K562 (cell line): ENCODE measurements around the gene REM2. TPM values are rescaled to one million over a fixed set of nuclear protein-coding genes. Genes with fewer than 3 reads are reported as not detected.

Experiments
- BCOR ChIP-seq: fragments of 450-650 bp; IDR thresholded peaks from 2 replicates; pipeline ENCODE4 v1.6.1; 2016
- CHD4 ChIP-seq: fragments of 200-600 bp; sonication (generic); IDR thresholded peaks from 3 replicates; pipeline ENCODE4 v1.6.1; 2012; ENCODE audit warnings: low read depth, mild to moderate bottlenecking, mixed read lengths, low read length, inconsistent platforms; ENCODE audit not compliant: insufficient read depth, insufficient replicate concordance, poor library complexity, severe bottlenecking
- CXXC5 ChIP-seq: fragments of 250-450 bp; sonication (Bioruptor Pico); IDR thresholded peaks from 2 replicates; pipeline ENCODE4 v1.8.0; 2022; ENCODE audit warnings: inconsistent platforms, mild to moderate bottlenecking, moderate library complexity
- E2F8 ChIP-seq: fragments of 450-650 bp; IDR thresholded peaks from 2 replicates; pipeline ENCODE4 v1.7.1; 2018; ENCODE audit warnings: mild to moderate bottlenecking, low read depth; ENCODE audit not compliant: partially characterized antibody
- ELF2 ChIP-seq: fragments of 250-450 bp; sonication (Bioruptor Pico); IDR thresholded peaks from 2 replicates; pipeline ENCODE4 v1.5.0; 2021; ENCODE audit warnings: mild to moderate bottlenecking
- ERF ChIP-seq: fragments of 450-650 bp; formaldehyde crosslinking; IDR thresholded peaks from 2 replicates; pipeline ENCODE4 v1.4.0; 2020; ENCODE audit warnings: mild to moderate bottlenecking, mixed read lengths
- ETV6 ChIP-seq, 3 experiments: fragments of 150-350 bp in 1 of 3; sonication (generic) in 1 of 3; formaldehyde crosslinking in 1 of 3; IDR thresholded peaks; 2 replicates each; pipeline versions ENCODE4 v1.6.1 to v1.8.0; 2014 to 2022; ENCODE audit warnings: borderline replicate concordance in 2 of 3, low read depth in 2 of 3, antibody characterized with exemption in 1 of 3, low read length in 1 of 3, mild to moderate bottlenecking in 1 of 3, missing genetic modification reagents in 1 of 3
- FOXK2 ChIP-seq, 2 experiments: fragments of 450-650 bp; IDR thresholded peaks in 1 of 2; conservative IDR thresholded peaks in 1 of 2; 2 replicates each; pipeline ENCODE4 v1.6.1; 2016; ENCODE audit warnings: low read depth in 2 of 2, mild to moderate bottlenecking in 1 of 2
- GATAD2B ChIP-seq: fragments of 450-650 bp; IDR thresholded peaks from 2 replicates; pipeline ENCODE4 v1.6.1; 2017; ENCODE audit warnings: mild to moderate bottlenecking, borderline replicate concordance
- NEUROD1 ChIP-seq: fragments of 150-350 bp; IDR thresholded peaks from 2 replicates; pipeline ENCODE4 v1.6.1; 2014; ENCODE audit warnings: borderline replicate concordance, low read length, low read depth; ENCODE audit not compliant: partially characterized antibody
- SOX6 ChIP-seq: fragments of 450-650 bp; IDR thresholded peaks from 2 replicates; pipeline ENCODE4 v1.6.1; 2014; ENCODE audit warnings: mild to moderate bottlenecking
- TAL1 ChIP-seq: fragments of 450-650 bp; IDR thresholded peaks from 2 replicates; pipeline ENCODE4 v1.6.1; 2016; ENCODE audit warnings: mild to moderate bottlenecking
- TGIF2 ChIP-seq: sonication (generic); formaldehyde crosslinking; IDR thresholded peaks from 2 replicates; pipeline ENCODE4 v1.8.1; 2022; ENCODE audit warnings: mild to moderate bottlenecking, missing genetic modification reagents, moderate library complexity
- THRAP3 ChIP-seq: fragments of 450-650 bp; IDR thresholded peaks from 2 replicates; pipeline ENCODE4 v1.6.1; 2016; ENCODE audit warnings: mild to moderate bottlenecking, inconsistent platforms, borderline replicate concordance
- ZBTB7A ChIP-seq: IDR thresholded peaks from 2 replicates; pipeline ENCODE4 v1.6.1; 2011; ENCODE audit warnings: low read depth, mild to moderate bottlenecking, low read length, moderate library complexity, borderline replicate concordance; ENCODE audit not compliant: control insufficient read depth
- ZNF184 ChIP-seq: sonication (generic); formaldehyde crosslinking; IDR thresholded peaks from 2 replicates; pipeline ENCODE4 v1.5.0; 2020; ENCODE audit warnings: missing genetic modification reagents
- ZNF282 ChIP-seq: sonication (generic); formaldehyde crosslinking; IDR thresholded peaks from 2 replicates; pipeline ENCODE4 v1.8.1; 2023; ENCODE audit warnings: missing genetic modification reagents
- ZNF324 ChIP-seq: fragments of 250-450 bp; sonication (Bioruptor Pico); IDR thresholded peaks from 2 replicates; pipeline ENCODE4 v1.4.0; 2020; ENCODE audit warnings: mild to moderate bottlenecking
- ZNF41 ChIP-seq: fragments of 250-450 bp; sonication (Bioruptor Pico); conservative IDR thresholded peaks from 2 replicates; pipeline ENCODE4 v1.4.0; 2020; ENCODE audit warnings: mild to moderate bottlenecking
- ZZZ3 ChIP-seq: fragments of 450-650 bp; IDR thresholded peaks from 2 replicates; pipeline ENCODE4 v1.6.1; 2016; ENCODE audit warnings: antibody characterized with exemption, mild to moderate bottlenecking, moderate library complexity
- polyA plus RNA-seq, 8 experiments: library from polyadenylated mRNA; depleted of rRNA in 4 of 8; stranded (reverse) in 5 of 8; unstranded in 3 of 8; fragments of >200 nt; fragmentation: Nextera tagmentation in 2 of 8; fragmentation: Illumina TruSeq in 1 of 8; extraction: Ambion mirVana in 2 of 8; extraction: Trizol in 1 of 8; gene quantifications; 2 replicates each; pipeline versions ENCODE4 v1.2.1 to v1.2.3, GENCODE V29; 2011 to 2014; ENCODE audit warnings: inconsistent platforms in 1 of 8, missing spikeins in 1 of 8
- total RNA-seq, 7 experiments: library from RNA; depleted of rRNA in 6 of 7; stranded (reverse); fragments of >200 nt in 6 of 7; fragmentation: Illumina TruSeq in 2 of 7; extraction: Trizol in 2 of 7; gene quantifications; 2 replicates each; pipeline versions ENCODE4 v1.2.1 to v1.2.3, GENCODE V29; 2011 to 2021; ENCODE audit warnings: low replicate concordance in 1 of 7
- TF ChIP-seq, protein P1 (sequence below): sonication (generic); formaldehyde crosslinking; IDR thresholded peaks from 2 replicates; pipeline ENCODE4 v1.8.0; 2022; ENCODE audit warnings: mild to moderate bottlenecking, missing genetic modification reagents
- TF ChIP-seq, protein P2 (sequence below): fragments of 450-650 bp; formaldehyde crosslinking; IDR thresholded peaks from 2 replicates; pipeline ENCODE4 v1.4.0; 2022; ENCODE audit warnings: missing genetic modification characterization

Gene REM2
- total and polyA plus RNA-seq, 9 of the 15 experiments (the other 6 are each of a cell fraction or from before 2014, with no cell fraction given) = 0.18 to 1.0 (median 0.38) TPM

DNA sequence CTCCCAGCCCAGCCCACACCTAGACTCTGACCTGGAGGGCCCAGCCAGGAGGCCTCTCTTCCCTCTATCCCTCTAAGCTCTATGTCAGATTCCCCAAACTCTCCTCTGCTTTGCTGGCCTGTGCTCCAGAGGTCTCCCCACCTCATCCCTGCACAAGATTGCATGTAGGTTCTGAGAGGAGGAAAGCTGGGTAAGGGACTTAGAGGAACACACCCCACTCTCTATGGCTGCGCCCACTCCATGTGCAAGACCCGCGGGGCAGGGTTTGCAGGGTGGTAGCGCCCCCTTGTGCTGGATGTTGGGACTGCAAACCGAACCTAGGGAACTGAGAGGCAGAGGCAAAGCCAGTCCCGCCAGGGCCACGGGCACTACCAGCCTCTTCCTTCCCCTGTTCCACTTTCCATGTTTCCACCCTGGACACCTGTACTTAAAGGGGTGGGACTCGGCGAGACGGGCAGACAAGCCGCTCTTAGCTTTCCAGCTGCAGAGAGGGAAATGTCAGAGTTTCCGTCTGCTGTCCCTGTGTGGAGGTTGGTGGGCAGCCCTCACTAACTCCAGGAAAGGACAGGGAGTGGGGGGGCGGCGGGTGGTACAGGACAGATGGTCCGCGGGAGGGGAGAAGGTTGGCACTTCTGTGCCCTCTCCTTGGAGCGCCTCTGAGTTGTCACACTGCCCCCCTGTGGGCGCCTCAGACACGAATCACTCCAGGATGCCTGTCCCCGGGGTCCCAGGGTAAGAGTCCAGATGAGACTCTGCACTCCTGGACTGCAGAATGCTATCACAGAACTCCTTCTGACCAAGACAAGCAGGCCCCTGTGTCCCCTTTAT is 29.9 kb upstream of the REM2 start (continued):
- TF ChIP-seq, protein P1, sequence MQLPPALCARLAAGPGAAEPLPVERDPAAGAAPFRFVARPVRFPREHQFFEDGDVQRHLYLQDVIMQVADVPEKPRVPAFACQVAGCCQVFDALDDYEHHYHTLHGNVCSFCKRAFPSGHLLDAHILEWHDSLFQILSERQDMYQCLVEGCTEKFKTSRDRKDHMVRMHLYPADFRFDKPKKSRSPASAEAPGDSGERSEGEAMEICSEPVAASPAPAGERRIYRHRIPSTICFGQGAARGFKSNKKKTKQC = peak; percentile 43; the same call in 1 of the 2 replicates
- TF ChIP-seq ZBTB7A (peak; percentile 30; the same call in 1 of the 2 replicates), GATAD2B (no peak), ETV6 (IDR thresholded peaks at IDR 0.05; ENCODE audit: borderline replicate concordance in 1 of 2, low read depth in 2 of 2, low read length in 1 of 2) (no peak), ETV6 (CRISPR knock-in tag; IDR thresholded peaks at IDR 0.05; ENCODE audit: borderline replicate concordance) (no peak), NEUROD1 (peak; percentile 35), ZZZ3 (no peak), FOXK2 (conservative IDR thresholded peaks at IDR 0.05 in 1 of 2, IDR thresholded peaks at IDR 0.05 in 1 of 2; ENCODE audit: low read depth in 2 of 2) (peak in 1 of 2 experiments; percentile 50; a peak in 2 of 4 replicates), ZNF41 (CRISPR knock-in tag) (no peak), ERF (CRISPR knock-in tag) (no peak), TGIF2 (CRISPR knock-in tag) (no peak), CXXC5 (CRISPR knock-in tag) (no peak), BCOR (no peak), ELF2 (CRISPR knock-in tag) (0 out of 2 replicates have a peak, but pooled peaks have one; percentile 12), ZNF184 (no peak), CHD4 (peak; percentile 37), TAL1 (no peak), THRAP3 (0 out of 2 replicates have a peak, but pooled peaks have one; percentile 27), E2F8 (no peak), ZNF324 (CRISPR knock-in tag) (no peak), ZNF282 (no peak), SOX6 (peak; percentile 54)
- TF ChIP-seq, protein P2, sequence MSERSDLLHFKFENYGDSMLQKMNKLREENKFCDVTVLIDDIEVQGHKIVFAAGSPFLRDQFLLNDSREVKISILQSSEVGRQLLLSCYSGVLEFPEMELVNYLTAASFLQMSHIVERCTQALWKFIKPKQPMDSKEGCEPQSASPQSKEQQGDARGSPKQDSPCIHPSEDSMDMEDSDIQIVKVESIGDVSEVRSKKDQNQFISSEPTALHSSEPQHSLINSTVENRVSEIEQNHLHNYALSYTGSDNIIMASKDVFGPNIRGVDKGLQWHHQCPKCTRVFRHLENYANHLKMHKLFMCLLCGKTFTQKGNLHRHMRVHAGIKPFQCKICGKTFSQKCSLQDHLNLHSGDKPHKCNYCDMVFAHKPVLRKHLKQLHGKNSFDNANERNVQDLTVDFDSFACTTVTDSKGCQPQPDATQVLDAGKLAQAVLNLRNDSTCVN = no peak
